Stomach smooth muscle (tissue), 2 donors: ENCODE measurements around the gene ZNF697.
A peak's percentile ranks its signal among the peaks of the same experiment; 100 is the strongest.
"Not testable (repeated sequence)": the region's sequence is repeated elsewhere in the genome, so short reads cannot be mapped to it uniquely, and the experiment has no call there.

Experiments used
- H3K27ac ChIP-seq: one replicate; pipeline ENCODE4 v1.7.0; 2013; ENCODE audit warnings: mild to moderate bottlenecking, low read length, inconsistent platforms
- H3K27me3 ChIP-seq, 2 donors: one replicate each; pipeline ENCODE4 v1.7.0; 2013; ENCODE audit warnings: low read length in 2 of 2; ENCODE audit not compliant: insufficient read depth in 2 of 2, control insufficient read depth in 1 of 2
- H3K36me3 ChIP-seq, 2 donors: one replicate each; pipeline ENCODE4 v1.7.0; 2013; ENCODE audit warnings: low read length in 2 of 2; ENCODE audit not compliant: control insufficient read depth in 2 of 2, insufficient read depth in 2 of 2
- H3K4me1 ChIP-seq: one replicate; pipeline ENCODE4 v1.7.0; 2013; ENCODE audit warnings: low read length; ENCODE audit not compliant: control insufficient read depth, insufficient read depth
- H3K4me3 ChIP-seq, 2 donors: one replicate each; pipeline ENCODE4 v1.7.0; 2013; ENCODE audit warnings: low read length in 2 of 2
- H3K9ac ChIP-seq, 2 donors: one replicate each; pipeline ENCODE4 v1.7.0; 2013; ENCODE audit warnings: low read length in 2 of 2, mild to moderate bottlenecking in 1 of 2
- H3K9me3 ChIP-seq, 2 donors: one replicate each; pipeline ENCODE4 v1.7.0; 2013; ENCODE audit warnings: low read length in 2 of 2; ENCODE audit not compliant: control insufficient read depth in 2 of 2
- donor health status: healthy.
- donor health status: Pancreatic carcinoma.

The ZNF697 gene

GRCh38 chr1:119631433-119632102 is 16.5 kb downstream of the ZNF697 start:
- no peaks in the 10 kb centered on the region for H3K36me3 ChIP-seq
- H3K27ac ChIP-seq = no peak overlapping the region
- no peaks in the 10 kb centered on the region for H3K27me3 ChIP-seq
- no peaks in the 10 kb centered on the region for H3K9me3 ChIP-seq
- peak overlapping the region; percentile 44 to 68 for H3K4me3 ChIP-seq
- H3K9ac ChIP-seq = peak overlapping the region; percentile 28 to 55
- H3K4me1 ChIP-seq = peaks cover 26% of the 10 kb centered on the region

- no peaks in the 10 kb centered on the region for H3K36me3 ChIP-seq
- no peaks in the 10 kb centered on the region for H3K27me3 ChIP-seq
- H3K4me1 ChIP-seq = peaks cover 26% of the 10 kb centered on the region
- H3K9ac ChIP-seq = peak overlapping the region; percentile 28 to 36
- H3K4me3 ChIP-seq = peak overlapping the region; percentile 44 to 68
- H3K9me3 ChIP-seq = no peaks in the 10 kb centered on the region
- no peak overlapping the region for H3K27ac ChIP-seq
Observed at GRCh38 chr1:119631086-119631432, 17.0 kb downstream of the ZNF697 start.

GRCh38 chr1:119626841-119627240 is 21.2 kb downstream of the ZNF697 start:
- Histone ChIP-seq H3K4me1 (peaks cover 18% of the 10 kb centered on the region), H3K9me3 (no peaks in the 10 kb centered on the region), H3K9ac (no peak overlapping the region), H3K36me3 (peaks cover 8 to 9% of the 10 kb centered on the region in 2 donors), H3K4me3 (peak overlapping the region in 1 of 2 donors; percentile 28), H3K27ac (no peak overlapping the region), H3K27me3 (no peaks in the 10 kb centered on the region)

GRCh38 chr1:119626011-119626545 is 22.0 kb downstream of the ZNF697 start:
- no peaks in the 10 kb centered on the region for H3K27me3 ChIP-seq
- no peaks in the 10 kb centered on the region for H3K9me3 ChIP-seq
- peaks cover 8 to 9% of the 10 kb centered on the region in 2 donors for H3K36me3 ChIP-seq
- no peak overlapping the region for H3K27ac ChIP-seq
- no peak overlapping the region for H3K9ac ChIP-seq
- peaks cover 12% of the 10 kb centered on the region for H3K4me1 ChIP-seq
- H3K4me3 ChIP-seq = no peak overlapping the region

- Histone ChIP-seq H3K27ac (no peak overlapping the region), H3K36me3 (peaks cover 8 to 9% of the 10 kb centered on the region in 2 donors), H3K4me1 (peaks cover 8% of the 10 kb centered on the region), H3K27me3 (no peaks in the 10 kb centered on the region), H3K9ac (no peak overlapping the region), H3K9me3 (no peaks in the 10 kb centered on the region), H3K4me3 (no peak overlapping the region)
Observed at GRCh38 chr1:119623678-119624077, 24.4 kb downstream of the ZNF697 start.

- peaks cover 8 to 9% of the 10 kb centered on the region in 2 donors for H3K36me3 ChIP-seq
- peaks cover 9% of the 10 kb centered on the region for H3K4me1 ChIP-seq
- no peaks in the 10 kb centered on the region for H3K27me3 ChIP-seq
- H3K4me3 ChIP-seq = no peak overlapping the region
- H3K9me3 ChIP-seq = no peaks in the 10 kb centered on the region
- no peak overlapping the region for H3K9ac ChIP-seq
- no peak overlapping the region for H3K27ac ChIP-seq
Observed at GRCh38 chr1:119623193-119623515, 24.9 kb downstream of the ZNF697 start.

- Histone ChIP-seq H3K36me3 (peaks cover 8 to 9% of the 10 kb centered on the region in 2 donors), H3K4me1 (peaks cover 9% of the 10 kb centered on the region), H3K9me3 (no peaks in the 10 kb centered on the region), H3K4me3 (no peak overlapping the region), H3K9ac (no peak overlapping the region), H3K27me3 (no peaks in the 10 kb centered on the region), H3K27ac (no peak overlapping the region)
Observed at GRCh38 chr1:119622311-119623192, 25.5 kb downstream of the ZNF697 start.

- peaks cover 2% of the 10 kb centered on the region for H3K4me1 ChIP-seq
- peaks cover 8 to 9% of the 10 kb centered on the region in 2 donors for H3K36me3 ChIP-seq
- H3K4me3 ChIP-seq = no peak overlapping the region
- H3K27me3 ChIP-seq = no peaks in the 10 kb centered on the region
- H3K9me3 ChIP-seq = no peaks in the 10 kb centered on the region
- H3K9ac ChIP-seq = no peak overlapping the region
- no peak overlapping the region for H3K27ac ChIP-seq
Observed at GRCh38 chr1:119621705-119622104, 26.4 kb downstream of the ZNF697 start.

- H3K36me3 ChIP-seq = peaks cover 0 to 4% of the 10 kb centered on the region in 2 donors
- H3K9ac ChIP-seq = no peak overlapping the region
- H3K9me3 ChIP-seq = no peaks in the 10 kb centered on the region
- no peaks in the 10 kb centered on the region for H3K27me3 ChIP-seq
- H3K27ac ChIP-seq = no peak overlapping the region
- no peak overlapping the region for H3K4me3 ChIP-seq
- peaks cover 2% of the 10 kb centered on the region for H3K4me1 ChIP-seq
Observed at GRCh38 chr1:119617751-119618691, 30.0 kb downstream of the ZNF697 start.

GRCh38 chr1:119616748-119617147 is 31.3 kb downstream of the ZNF697 start:
- H3K27me3 ChIP-seq, H3K36me3 ChIP-seq, H3K4me3 ChIP-seq, H3K9ac ChIP-seq, H3K4me1 ChIP-seq, H3K9me3 ChIP-seq, H3K27ac ChIP-seq: not testable (repeated sequence)
